SK-N-SH treated with all-trans-retinoic acid at 6 μM for 48 hours (cell line): ENCODE measurements around the gene PFDN2.

Experiments
- ISL1 ChIP-seq: fragments of 250-450 bp; sonication (Bioruptor Pico); IDR thresholded peaks from 2 replicates; pipeline ENCODE4 v2.1.2; 2022; ENCODE audit warnings: mild to moderate bottlenecking, moderate library complexity
- OSR1 ChIP-seq: fragments of 250-450 bp; sonication (Bioruptor Pico); IDR thresholded peaks from 2 replicates; pipeline ENCODE4 v1.8.0; 2022; ENCODE audit warnings: moderate library complexity, mild to moderate bottlenecking, inconsistent platforms
- RARB ChIP-seq: fragments of 250-450 bp; sonication (Bioruptor Pico); IDR thresholded peaks from 2 replicates; pipeline ENCODE4 v1.8.0; 2021; ENCODE audit warnings: mild to moderate bottlenecking, moderate library complexity
- SNAI2 ChIP-seq: fragments of 250-450 bp; sonication (Bioruptor Pico); IDR thresholded peaks from 2 replicates; pipeline ENCODE4 v1.5.0; 2020; ENCODE audit warnings: mild to moderate bottlenecking, moderate library complexity
- TCF4 ChIP-seq: fragments of 250-450 bp; sonication (Bioruptor Pico); IDR thresholded peaks from 2 replicates; pipeline ENCODE4 v1.8.0; 2021; ENCODE audit warnings: mild to moderate bottlenecking, moderate library complexity, borderline replicate concordance
- ZFP30 ChIP-seq: fragments of 450-650 bp; formaldehyde crosslinking; IDR thresholded peaks from 2 replicates; pipeline ENCODE4 v1.5.0; 2022; ENCODE audit warnings: mild to moderate bottlenecking, moderate library complexity
- ZNF565 ChIP-seq: fragments of 450-650 bp; formaldehyde crosslinking; conservative IDR thresholded peaks from 2 replicates; pipeline ENCODE4 v1.5.0; 2020; ENCODE audit warnings: low read depth, mild to moderate bottlenecking, moderate library complexity
- TF ChIP-seq, protein P1 (sequence below): fragments of 250-450 bp; sonication (Bioruptor Pico); IDR thresholded peaks from 2 replicates; pipeline ENCODE4 v1.8.0; 2021; ENCODE audit warnings: low read depth, mild to moderate bottlenecking, moderate library complexity, borderline replicate concordance
- TF ChIP-seq, protein P2 (sequence below): fragments of 250-450 bp; sonication (Bioruptor Pico); IDR thresholded peaks from 2 replicates; pipeline ENCODE4 v1.8.0; 2020; ENCODE audit warnings: mild to moderate bottlenecking, moderate library complexity, borderline replicate concordance
- TF ChIP-seq, protein P3 (sequence below): fragments of 250-450 bp; sonication (Bioruptor Pico); IDR thresholded peaks from 2 replicates; pipeline ENCODE4 v1.5.0; 2020; ENCODE audit warnings: mild to moderate bottlenecking, moderate library complexity
- TF ChIP-seq, protein P4 (sequence below): fragments of 250-450 bp; sonication (Bioruptor Pico); IDR thresholded peaks from 2 replicates; pipeline ENCODE4 v1.5.1; 2021; ENCODE audit warnings: mild to moderate bottlenecking, moderate library complexity

DNA sequence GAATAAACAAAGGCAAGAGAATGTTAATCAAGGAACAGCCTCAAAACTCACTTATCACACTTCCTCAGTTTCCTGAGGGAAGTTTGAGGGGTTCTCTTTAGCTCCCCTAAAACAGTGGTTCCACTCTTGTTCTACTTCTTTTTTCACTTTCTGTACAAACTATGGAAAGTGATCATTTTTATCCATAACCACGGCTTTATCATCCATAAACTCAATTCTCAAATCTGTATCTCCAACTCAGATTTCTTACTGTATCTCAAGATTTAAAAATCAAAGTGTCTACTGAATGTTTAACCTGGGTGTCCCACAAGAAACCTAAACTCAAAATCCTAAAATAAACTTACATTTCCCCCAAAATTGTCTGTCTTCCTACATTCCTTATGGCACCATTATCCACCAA is 3.9 kb downstream of the PFDN2 start:
- TF ChIP-seq, protein P1, sequence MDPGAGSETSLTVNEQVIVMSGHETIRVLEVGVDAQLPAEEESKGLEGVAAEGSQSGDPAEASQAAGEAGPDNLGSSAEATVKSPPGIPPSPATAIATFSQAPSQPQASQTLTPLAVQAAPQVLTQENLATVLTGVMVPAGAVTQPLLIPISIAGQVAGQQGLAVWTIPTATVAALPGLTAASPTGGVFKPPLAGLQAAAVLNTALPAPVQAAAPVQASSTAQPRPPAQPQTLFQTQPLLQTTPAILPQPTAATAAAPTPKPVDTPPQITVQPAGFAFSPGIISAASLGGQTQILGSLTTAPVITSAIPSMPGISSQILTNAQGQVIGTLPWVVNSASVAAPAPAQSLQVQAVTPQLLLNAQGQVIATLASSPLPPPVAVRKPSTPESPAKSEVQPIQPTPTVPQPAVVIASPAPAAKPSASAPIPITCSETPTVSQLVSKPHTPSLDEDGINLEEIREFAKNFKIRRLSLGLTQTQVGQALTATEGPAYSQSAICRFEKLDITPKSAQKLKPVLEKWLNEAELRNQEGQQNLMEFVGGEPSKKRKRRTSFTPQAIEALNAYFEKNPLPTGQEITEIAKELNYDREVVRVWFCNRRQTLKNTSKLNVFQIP (CRISPR knock-in tag) = no peak
- TF ChIP-seq, protein P2, sequence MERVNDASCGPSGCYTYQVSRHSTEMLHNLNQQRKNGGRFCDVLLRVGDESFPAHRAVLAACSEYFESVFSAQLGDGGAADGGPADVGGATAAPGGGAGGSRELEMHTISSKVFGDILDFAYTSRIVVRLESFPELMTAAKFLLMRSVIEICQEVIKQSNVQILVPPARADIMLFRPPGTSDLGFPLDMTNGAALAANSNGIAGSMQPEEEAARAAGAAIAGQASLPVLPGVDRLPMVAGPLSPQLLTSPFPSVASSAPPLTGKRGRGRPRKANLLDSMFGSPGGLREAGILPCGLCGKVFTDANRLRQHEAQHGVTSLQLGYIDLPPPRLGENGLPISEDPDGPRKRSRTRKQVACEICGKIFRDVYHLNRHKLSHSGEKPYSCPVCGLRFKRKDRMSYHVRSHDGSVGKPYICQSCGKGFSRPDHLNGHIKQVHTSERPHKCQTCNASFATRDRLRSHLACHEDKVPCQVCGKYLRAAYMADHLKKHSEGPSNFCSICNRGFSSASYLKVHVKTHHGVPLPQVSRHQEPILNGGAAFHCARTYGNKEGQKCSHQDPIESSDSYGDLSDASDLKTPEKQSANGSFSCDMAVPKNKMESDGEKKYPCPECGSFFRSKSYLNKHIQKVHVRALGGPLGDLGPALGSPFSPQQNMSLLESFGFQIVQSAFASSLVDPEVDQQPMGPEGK (CRISPR knock-in tag) = no peak
- TF ChIP-seq ZFP30 = no peak
- TF ChIP-seq, protein P3, sequence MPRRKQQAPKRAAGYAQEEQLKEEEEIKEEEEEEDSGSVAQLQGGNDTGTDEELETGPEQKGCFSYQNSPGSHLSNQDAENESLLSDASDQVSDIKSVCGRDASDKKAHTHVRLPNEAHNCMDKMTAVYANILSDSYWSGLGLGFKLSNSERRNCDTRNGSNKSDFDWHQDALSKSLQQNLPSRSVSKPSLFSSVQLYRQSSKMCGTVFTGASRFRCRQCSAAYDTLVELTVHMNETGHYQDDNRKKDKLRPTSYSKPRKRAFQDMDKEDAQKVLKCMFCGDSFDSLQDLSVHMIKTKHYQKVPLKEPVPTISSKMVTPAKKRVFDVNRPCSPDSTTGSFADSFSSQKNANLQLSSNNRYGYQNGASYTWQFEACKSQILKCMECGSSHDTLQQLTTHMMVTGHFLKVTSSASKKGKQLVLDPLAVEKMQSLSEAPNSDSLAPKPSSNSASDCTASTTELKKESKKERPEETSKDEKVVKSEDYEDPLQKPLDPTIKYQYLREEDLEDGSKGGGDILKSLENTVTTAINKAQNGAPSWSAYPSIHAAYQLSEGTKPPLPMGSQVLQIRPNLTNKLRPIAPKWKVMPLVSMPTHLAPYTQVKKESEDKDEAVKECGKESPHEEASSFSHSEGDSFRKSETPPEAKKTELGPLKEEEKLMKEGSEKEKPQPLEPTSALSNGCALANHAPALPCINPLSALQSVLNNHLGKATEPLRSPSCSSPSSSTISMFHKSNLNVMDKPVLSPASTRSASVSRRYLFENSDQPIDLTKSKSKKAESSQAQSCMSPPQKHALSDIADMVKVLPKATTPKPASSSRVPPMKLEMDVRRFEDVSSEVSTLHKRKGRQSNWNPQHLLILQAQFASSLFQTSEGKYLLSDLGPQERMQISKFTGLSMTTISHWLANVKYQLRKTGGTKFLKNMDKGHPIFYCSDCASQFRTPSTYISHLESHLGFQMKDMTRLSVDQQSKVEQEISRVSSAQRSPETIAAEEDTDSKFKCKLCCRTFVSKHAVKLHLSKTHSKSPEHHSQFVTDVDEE (CRISPR knock-in tag) = no peak
- TF ChIP-seq SNAI2 (CRISPR knock-in tag) = no peak
- no peak for TF ChIP-seq ISL1 (CRISPR knock-in tag)
- no peak for TF ChIP-seq OSR1
- no peak for TF ChIP-seq TCF4 (CRISPR knock-in tag)
- no peak for TF ChIP-seq RARB (CRISPR knock-in tag)
- TF ChIP-seq, protein P4, sequence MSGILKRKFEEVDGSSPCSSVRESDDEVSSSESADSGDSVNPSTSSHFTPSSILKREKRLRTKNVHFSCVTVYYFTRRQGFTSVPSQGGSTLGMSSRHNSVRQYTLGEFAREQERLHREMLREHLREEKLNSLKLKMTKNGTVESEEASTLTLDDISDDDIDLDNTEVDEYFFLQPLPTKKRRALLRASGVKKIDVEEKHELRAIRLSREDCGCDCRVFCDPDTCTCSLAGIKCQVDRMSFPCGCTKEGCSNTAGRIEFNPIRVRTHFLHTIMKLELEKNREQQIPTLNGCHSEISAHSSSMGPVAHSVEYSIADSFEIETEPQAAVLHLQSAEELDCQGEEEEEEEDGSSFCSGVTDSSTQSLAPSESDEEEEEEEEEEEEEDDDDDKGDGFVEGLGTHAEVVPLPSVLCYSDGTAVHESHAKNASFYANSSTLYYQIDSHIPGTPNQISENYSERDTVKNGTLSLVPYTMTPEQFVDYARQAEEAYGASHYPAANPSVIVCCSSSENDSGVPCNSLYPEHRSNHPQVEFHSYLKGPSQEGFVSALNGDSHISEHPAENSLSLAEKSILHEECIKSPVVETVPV (CRISPR knock-in tag) = no peak
- no peak for TF ChIP-seq ZNF565
